ENCODE data around the gene MAMDC4. TPM values are rescaled to one million over a fixed set of nuclear protein-coding genes. Genes with fewer than 3 reads are reported as not detected.
"Not testable (repeated sequence)": the region's sequence is repeated elsewhere in the genome, so short reads cannot be mapped to it uniquely, and the experiment has no call there.

MAMDC4 gene
- total RNA-seq, 4 donors from 2014 or later: 1.0 to 2.2 (median 1.8) TPM

GRCh38 chr9:136832581-136832980, 19.6 kb upstream of the MAMDC4 start:
- Histone ChIP-seq H3K27me3 (no peaks in the 10 kb centered on the region), H3K36me3 (peaks cover 0 to 90% of the 10 kb centered on the region in 2 donors), H3K9me3 (no peaks in the 10 kb centered on the region), H3K27ac (no peak overlapping the region), H3K4me1 (no peaks in the 10 kb centered on the region), H3K4me3 (no peak overlapping the region)
- TF ChIP-seq POLR2A (IDR thresholded peaks at IDR 0.05) (no peak), CTCF (IDR thresholded peaks at IDR 0.05) (no peak), POLR2AphosphoS5 (IDR thresholded peaks at IDR 0.05) (no peak), EP300 (IDR thresholded peaks at IDR 0.05) (no peak)
- ATAC-seq: no peak
- 60 to 100% methylated on average over 1 to 3 of the region's 9 CpGs for WGBS, 2 donors (ENCODE audit: low coverage in 1 of 2)

- H3K9me3 ChIP-seq, H3K4me1 ChIP-seq, H3K4me3 ChIP-seq, H3K27me3 ChIP-seq, H3K27ac ChIP-seq, ATAC-seq: not testable (repeated sequence)
- peaks cover 0 to 90% of the 10 kb centered on the region in 2 donors for H3K36me3 ChIP-seq
- WGBS, 2 donors (ENCODE audit: low coverage in 1 of 2): 69% methylated on average over 4 of the region's 16 CpGs; no CpG with 5 or more reads in 1 of the 2 donors
These were observed 18.6 kb upstream of the MAMDC4 start for GRCh38 chr9:136833381-136834048.

- Histone ChIP-seq H3K27me3 (no peaks in the 10 kb centered on the region), H3K27ac (no peak overlapping the region), H3K9me3 (no peaks in the 10 kb centered on the region), H3K4me3 (no peak overlapping the region), H3K36me3 (peaks cover 0 to 90% of the 10 kb centered on the region in 2 donors), H3K4me1 (peaks cover 0 to under 1% (median 0%) of the 10 kb centered on the region in 3 donors)
- TF ChIP-seq POLR2A (IDR thresholded peaks at IDR 0.05) (no peak), EP300 (IDR thresholded peaks at IDR 0.05) (no peak), CTCF (IDR thresholded peaks at IDR 0.05) (no peak), POLR2AphosphoS5 (IDR thresholded peaks at IDR 0.05) (no peak)
- WGBS, 2 donors (ENCODE audit: low coverage in 1 of 2): 80% methylated on average over 1 of the region's 36 CpGs; no CpG with 5 or more reads in 1 of the 2 donors
- no peak for ATAC-seq
These were observed 16.8 kb upstream of the MAMDC4 start for GRCh38 chr9:136835162-136835931.

- WGBS, 2 donors (ENCODE audit: low coverage in 1 of 2): 40 to 86% methylated on average over 1 of the region's 21 CpGs
- ATAC-seq: no peak
- H3K36me3 ChIP-seq: peaks cover 0 to 89% of the 10 kb centered on the region in 2 donors
These were observed 15.9 kb upstream of the MAMDC4 start for GRCh38 chr9:136835932-136836904.

More at GRCh38 chr9:136835932-136836904, 15.9 kb upstream of the MAMDC4 start:
- peaks cover 0 to 9% (median under 1%) of the 10 kb centered on the region in 3 donors for H3K4me1 ChIP-seq
- no peaks in the 10 kb centered on the region for H3K27me3 ChIP-seq
- no peak overlapping the region for H3K4me3 ChIP-seq
- no peaks in the 10 kb centered on the region for H3K9me3 ChIP-seq
- no peak for TF ChIP-seq POLR2AphosphoS5 (IDR thresholded peaks at IDR 0.05)
- no peak for TF ChIP-seq POLR2A (IDR thresholded peaks at IDR 0.05)
- TF ChIP-seq EP300 (IDR thresholded peaks at IDR 0.05): no peak
- TF ChIP-seq CTCF (IDR thresholded peaks at IDR 0.05): no peak
- H3K27ac ChIP-seq: no peak overlapping the region

Data from gastroesophageal sphincter (tissue), 4 donors.